ENCODE measurements around the gene RARG.
A peak's percentile ranks its signal among the peaks of the same experiment; 100 is the strongest.
"Not testable (repeated sequence)": the region's sequence is repeated elsewhere in the genome, so short reads cannot be mapped to it uniquely, and the experiment has no call there.

The RARG gene

DNA sequence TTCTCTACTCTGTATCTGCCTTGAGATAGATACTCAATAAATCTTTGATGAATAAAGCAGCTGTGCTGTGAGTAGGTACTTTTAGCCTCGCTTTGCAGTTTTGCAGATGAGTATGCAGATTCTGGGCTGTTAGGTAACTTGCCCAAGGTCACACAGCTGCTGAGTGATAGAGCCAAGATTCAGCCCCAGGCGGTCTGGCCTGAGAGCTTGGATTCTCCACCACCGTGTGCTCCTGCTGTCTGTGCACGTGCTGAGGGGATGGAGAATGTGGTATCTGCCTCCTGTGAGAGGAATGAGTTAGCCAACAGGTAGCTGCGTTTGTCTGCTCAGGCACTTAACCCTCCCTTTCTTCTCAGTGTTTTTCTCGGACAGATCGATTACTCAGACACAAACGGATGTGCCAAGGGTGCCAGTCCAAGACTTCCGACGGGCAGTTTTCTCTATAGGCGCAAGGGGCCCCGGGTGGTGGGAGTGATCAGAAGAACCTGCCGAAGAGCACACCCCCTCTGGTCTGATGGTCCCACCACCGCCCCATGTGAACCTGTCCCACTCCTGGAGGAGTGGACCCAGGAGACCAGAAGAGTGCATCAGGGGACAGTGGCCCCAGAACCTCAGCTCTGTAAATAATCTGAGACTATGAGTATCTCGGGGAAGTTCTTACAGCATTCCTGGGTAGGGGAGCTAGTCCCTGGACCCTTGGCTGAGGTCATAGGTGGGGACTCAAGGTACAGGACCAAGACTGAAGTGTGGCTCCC is 44.7 kb downstream of the RARG start:
- no peak for DNase-seq

DNA sequence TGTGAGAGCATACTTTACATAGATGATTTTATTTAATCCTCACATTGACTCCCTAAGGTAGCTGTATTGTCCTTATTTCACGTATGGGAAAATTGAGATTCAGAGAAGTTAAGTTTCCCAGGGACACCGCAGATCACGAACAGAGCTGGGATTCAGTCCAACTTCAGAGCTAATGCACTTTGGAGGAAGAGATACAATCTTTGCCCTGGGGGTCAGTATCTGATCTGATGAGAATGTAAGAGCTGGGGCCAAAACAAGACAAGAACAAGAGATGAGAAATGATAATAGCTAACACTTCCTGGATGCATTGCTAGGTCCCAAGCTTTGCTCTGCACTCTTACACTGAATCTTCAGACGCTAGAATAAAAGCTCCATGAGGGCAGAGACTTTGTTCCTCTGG is 45.3 kb downstream of the RARG start:
- no peak for DNase-seq

GRCh38 chr12:53185582-53186153 is 46.3 kb downstream of the RARG start:
- no peak for DNase-seq

DNA sequence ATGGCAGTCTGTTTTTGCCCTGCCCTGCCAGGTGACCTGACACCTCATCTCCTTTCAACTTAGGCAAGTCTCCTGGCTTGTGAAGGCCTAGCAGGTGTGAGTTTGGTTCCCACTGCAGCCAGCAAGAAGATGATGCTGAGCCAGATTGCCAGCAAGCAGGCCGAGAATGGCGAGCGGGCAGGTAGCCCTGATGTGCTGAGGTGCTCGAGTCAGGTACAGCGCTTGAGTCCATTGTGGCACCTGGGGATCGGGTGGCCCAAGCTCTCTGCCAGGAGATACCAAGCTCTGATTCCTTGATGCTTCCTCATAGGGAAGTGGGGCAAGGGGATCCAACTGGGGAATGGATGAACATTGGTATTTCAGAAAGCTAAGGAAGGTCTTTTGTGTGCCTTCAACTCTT is 47.2 kb downstream of the RARG start:
- DNase-seq, result no peak

GRCh38 chr12:53182903-53183302 is 49.1 kb downstream of the RARG start:
- no peak for DNase-seq

DNA sequence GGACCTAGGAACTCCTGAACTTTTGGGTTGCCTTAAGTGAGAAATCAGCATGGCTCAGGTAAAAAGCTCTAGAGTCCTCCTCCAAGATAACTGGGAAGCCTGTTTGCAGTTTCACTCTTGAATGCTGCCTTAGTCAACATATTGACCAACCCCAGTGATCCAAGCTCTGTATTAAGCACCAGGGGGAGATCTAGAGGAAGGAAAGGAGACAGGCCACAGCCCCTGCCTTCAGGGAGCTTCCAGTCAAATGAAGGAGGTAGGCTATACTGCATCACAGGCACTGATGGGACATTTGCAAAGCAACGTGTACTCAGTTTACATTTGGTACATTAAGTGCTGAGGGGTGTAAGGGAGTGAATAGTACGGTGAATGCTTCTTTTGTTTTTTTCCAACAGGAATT is 50.1 kb downstream of the RARG start:
- DNase-seq, result no peak

DNA sequence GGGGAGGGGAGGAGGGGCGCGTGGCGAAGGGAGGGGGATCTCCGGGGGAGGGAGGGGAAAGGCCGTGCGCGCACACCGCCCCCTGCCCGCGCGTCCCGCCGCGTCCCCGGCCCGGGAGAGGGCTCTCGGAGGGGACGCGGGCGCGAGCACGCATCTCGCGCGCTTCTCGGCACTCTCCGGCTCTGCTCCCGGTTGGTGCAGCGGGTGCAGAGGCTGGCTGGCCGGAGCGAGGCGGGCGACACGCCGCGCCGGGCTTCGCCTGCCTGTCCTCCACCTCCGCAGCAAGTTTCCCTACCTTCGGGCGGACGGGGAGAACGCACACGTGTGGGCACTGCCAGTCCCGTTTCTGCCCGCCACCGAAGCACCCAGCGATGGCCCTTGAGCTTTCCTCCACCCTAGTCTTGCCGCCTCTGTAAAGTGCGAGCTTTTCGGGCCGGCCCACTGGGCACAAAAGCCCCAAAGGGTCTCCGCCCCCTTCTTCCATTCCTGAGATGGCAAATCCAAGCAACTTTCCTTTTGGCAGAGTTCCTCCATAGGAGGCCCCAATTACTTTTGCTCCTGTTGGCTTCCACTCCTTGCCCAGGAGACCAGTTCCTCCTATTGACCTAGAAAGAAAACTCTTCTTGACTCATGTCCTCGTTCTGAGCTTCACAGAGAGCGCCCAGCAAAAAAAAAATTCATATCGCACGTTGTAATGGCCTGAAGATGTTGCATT is 50.9 kb downstream of the RARG start:
- DNase-seq, result peak; percentile 70 to 74

GRCh38 chr12:53180220-53180930 is 51.6 kb downstream of the RARG start, which contains the start of the genes CSAD and ZNF740:
CSAD (minus strand) TSS chr12:53180925; CDS start chr12:53173470, 7,455 bp downstream.
ZNF740 (plus strand) TSS chr12:53180722; CDS start chr12:53181984, 1,262 bp downstream.
- peak; percentile 96 to 97 for DNase-seq

DNA sequence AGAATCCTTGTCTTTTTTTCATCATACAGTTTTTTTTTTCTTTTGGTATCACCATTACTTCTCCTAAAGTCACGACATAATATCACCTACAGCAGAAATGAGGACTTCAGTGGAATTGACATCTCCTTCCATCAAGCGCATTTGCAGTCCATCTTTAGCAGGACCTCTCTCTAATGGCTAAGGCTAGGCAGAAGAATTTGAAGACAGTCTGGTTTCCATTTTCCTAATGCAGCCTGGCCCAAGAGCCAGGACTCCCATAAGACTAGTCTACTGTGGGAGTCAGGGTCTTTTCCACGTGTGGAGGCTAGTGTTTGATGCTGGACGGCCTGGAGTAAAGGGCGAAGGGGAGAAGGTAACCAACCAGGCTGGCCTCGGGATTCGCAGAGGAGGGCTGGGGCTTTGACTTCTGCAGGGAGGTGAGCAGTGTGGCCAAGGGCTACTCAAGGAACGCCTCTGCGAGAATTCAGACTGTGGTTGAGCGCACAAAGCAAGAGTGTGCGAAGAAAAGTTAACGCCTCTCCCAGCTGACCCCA is 52.3 kb downstream of the RARG start:
- no peak for DNase-seq

DNA sequence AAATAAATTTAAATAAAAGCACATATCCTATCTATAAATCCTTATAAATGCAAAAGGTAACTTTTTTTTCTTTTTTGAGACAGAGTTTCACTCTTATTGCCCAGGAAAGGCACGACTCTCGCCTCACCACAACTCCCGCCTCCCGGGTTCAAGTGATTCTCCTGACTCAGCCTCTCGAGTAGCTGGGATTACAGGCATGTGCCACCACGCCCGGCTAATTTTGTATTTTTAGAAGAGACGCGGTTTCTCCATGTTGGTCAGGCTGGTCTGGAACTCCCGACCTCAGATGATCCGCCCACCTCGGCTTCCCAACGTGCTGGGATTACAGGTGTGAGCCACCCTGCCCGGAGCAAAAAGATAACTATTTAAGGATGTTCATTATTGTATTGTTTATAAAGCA is 53.2 kb downstream of the RARG start:
- not testable (repeated sequence) for DNase-seq

DNA sequence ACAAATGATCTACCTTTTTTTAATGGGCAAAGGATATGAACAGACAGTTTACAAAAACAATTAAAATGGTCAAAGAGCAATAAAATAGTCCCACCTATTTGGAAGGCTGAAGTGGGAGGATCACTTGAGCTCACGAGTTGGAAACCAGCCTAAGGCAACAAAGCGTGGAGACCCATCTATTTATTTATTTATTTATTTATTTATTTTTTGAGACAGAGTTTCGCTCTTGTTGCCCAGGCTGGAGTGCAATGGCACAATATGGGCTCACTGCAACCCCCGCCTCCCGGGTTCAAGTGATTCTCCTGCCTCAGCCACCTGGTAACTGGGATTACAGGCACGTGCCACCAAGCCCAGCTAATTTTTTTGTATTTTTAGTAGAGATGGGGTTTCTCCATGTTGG is 54.6 kb downstream of the RARG start:
- DNase-seq, result not testable (repeated sequence)

GRCh38 chr12:53176750-53177149 is 55.3 kb downstream of the RARG start:
- DNase-seq, result no peak

DNA sequence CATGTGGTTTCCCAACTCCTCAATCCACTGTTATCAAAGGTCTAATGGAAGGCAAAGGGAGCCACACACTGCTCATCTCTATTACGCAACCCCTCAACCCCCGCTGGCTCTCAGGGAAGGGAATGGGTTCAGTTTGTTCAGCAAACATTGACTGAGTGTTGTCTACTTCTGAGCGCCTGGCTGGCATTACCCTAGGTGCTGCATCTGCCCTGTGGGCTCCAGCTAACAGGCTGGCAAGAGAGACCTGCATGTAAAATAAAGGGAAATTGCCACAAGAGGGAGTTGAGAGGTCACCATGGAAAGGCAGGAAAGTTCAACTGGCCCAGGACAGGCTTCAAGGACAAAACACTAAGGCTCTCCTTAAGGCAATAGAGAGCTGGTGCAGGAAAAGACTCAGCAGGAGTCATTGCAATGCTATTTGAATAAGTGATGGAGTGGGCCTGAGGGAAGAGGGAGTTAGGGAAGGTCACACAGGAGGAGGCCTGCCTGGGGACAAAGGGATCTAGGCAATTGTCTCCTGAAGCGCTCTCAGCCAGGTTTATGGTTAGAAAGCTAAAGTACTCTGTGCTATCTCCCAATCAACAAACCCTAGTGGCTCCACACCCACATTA is 57.0 kb downstream of the RARG start:
- no peak for DNase-seq

- no peak for DNase-seq
These were observed 58.8 kb downstream of the RARG start for GRCh38 chr12:53173085-53173715.

GRCh38 chr12:53172352-53172751 is 59.7 kb downstream of the RARG start:
- no peak for DNase-seq

- DNase-seq, result no peak
These were observed 60.2 kb downstream of the RARG start for GRCh38 chr12:53171725-53172329.

GRCh38 chr12:53170876-53171724 is 60.9 kb downstream of the RARG start:
- no peak for DNase-seq

GRCh38 chr12:53170215-53170614 is 61.8 kb downstream of the RARG start:
- no peak for DNase-seq

DNA sequence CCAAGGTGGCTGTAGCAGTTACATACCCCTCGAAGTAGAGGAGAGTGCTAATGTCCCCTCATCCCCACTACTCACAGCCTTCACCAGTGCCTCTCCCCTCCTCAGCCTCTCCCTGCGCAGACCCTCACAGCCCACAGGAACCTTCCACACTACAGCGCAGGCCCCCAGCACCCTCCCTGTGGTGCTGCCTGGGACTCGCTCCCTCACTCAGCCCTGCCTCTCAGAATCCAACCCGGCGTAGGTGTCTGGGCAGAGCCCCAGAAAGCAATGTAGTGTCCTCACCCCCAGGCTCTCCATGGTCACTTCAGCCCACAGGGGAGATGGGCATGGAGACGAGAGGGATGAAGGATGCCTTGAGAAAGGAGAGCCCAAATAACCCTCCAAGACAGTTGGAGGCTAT is 62.4 kb downstream of the RARG start:
- DNase-seq, result no peak

GRCh38 chr12:53166837-53167236 is 65.2 kb downstream of the RARG start:
- DNase-seq, result no peak

- DNase-seq, result not testable (repeated sequence)
These were observed 69.0 kb downstream of the RARG start for GRCh38 chr12:53163008-53163407.
